ENCODE data around the gene S100PBP. TPM values are rescaled to one million over a fixed set of nuclear protein-coding genes. Genes with fewer than 3 reads are reported as not detected.

S100PBP gene
- polyA plus RNA-seq, 3 donors = 6.6 to 17.4 (median 7.1) TPM

- DNase-seq = no peak
- Histone ChIP-seq H3K4me1 (ENCODE audit: control insufficient read depth in 1 of 2, insufficient read depth in 2 of 2, low read length in 2 of 2) (no peaks in the 10 kb centered on the region), H3K27me3 (ENCODE audit: control insufficient read depth in 2 of 2, insufficient read depth in 2 of 2, low read length in 2 of 2) (peaks cover 4 to 72% of the 10 kb centered on the region in 2 donors), H3K9ac (ENCODE audit: insufficient read depth, low read length, poor library complexity, severe bottlenecking) (no peak overlapping the region), H3K27ac (ENCODE audit: low read depth in 1 of 2, low read length in 2 of 2) (no peak overlapping the region), H3K4me2 (replicated peaks; ENCODE audit: extremely low read depth, low read length, poor library complexity, severe bottlenecking) (no peak overlapping the region), H3K9me3 (replicated peaks in 1 of 2; ENCODE audit: control insufficient read depth in 1 of 2, insufficient read depth in 1 of 2, low read length in 2 of 2) (peaks cover 0 to 4% of the 10 kb centered on the region in 2 donors), H3K36me3 (replicated peaks in 1 of 2; ENCODE audit: control insufficient read depth in 1 of 2, insufficient read depth in 2 of 2, low read length in 2 of 2) (no peaks in the 10 kb centered on the region), H2AFZ (ENCODE audit: insufficient read depth, low read depth, low read length, poor library complexity, severe bottlenecking) (no peak overlapping the region), H4K20me1 (ENCODE audit: insufficient read depth, low read length) (no peaks in the 10 kb centered on the region), H3K4me3 (replicated peaks in 1 of 3; ENCODE audit: low read depth in 2 of 3, low read length in 3 of 3) (no peak overlapping the region), H3K79me2 (ENCODE audit: insufficient read depth, low read length) (no peaks in the 10 kb centered on the region)
- H3K27me3 Mint-ChIP-seq (ENCODE audit: low read depth in 3 of 3) = peaks cover 57 to 73% (median 66%) of the 10 kb centered on the region in 3 donors
- H3K4me3 Mint-ChIP-seq = peak overlapping the region in 1 of 2 donors; percentile 76
- peaks cover 0 to 10% (median 3%) of the 10 kb centered on the region in 7 donors for H3K9me3 Mint-ChIP-seq
- no peak for TF ChIP-seq CTCF (IDR thresholded peaks at IDR 0.05)
- WGBS (ENCODE audit: insufficient coverage) = 27% methylated on average over 8 of the region's 8 CpGs
- H3K36me3 Mint-ChIP-seq = no peaks in the 10 kb centered on the region
- H3K4me1 Mint-ChIP-seq = no peaks in the 10 kb centered on the region
- intact Hi-C loops (cut with micrococcal nuclease) = no loop called here
- H3K27ac Mint-ChIP-seq = no peak overlapping the region
Measured at GRCh38 chr1:32885676-32886003, 68.2 kb downstream of the S100PBP start.

GRCh38 chr1:32886004-32886827 lies 68.8 kb downstream of the S100PBP start, which contains the start of gene HPCA:
HPCA (plus strand) TSS chr1:32886491; CDS start chr1:32888899, 2,408 bp downstream.
- peaks cover 0 to 4% of the 10 kb centered on the region in 2 donors for H3K9me3 ChIP-seq (replicated peaks in 1 of 2; ENCODE audit: control insufficient read depth in 1 of 2, insufficient read depth in 1 of 2, low read length in 2 of 2)
- H3K27me3 Mint-ChIP-seq (ENCODE audit: low read depth in 3 of 3) = peaks cover 58 to 77% (median 68%) of the 10 kb centered on the region in 3 donors
- 4% methylated on average over 65 of the region's 79 CpGs for WGBS (ENCODE audit: insufficient coverage)
- intact Hi-C loops (cut with micrococcal nuclease) = no loop called here
- peaks cover 5 to 72% of the 10 kb centered on the region in 2 donors for H3K27me3 ChIP-seq (ENCODE audit: control insufficient read depth in 2 of 2, insufficient read depth in 2 of 2, low read length in 2 of 2)
- no peaks in the 10 kb centered on the region for H3K36me3 Mint-ChIP-seq
- peak within 1 kb of the TSS in 1 of 2 donors; percentile 76 for H3K4me3 Mint-ChIP-seq
- no peak within 1 kb of the TSS for H2AFZ ChIP-seq (ENCODE audit: insufficient read depth, low read depth, low read length, poor library complexity, severe bottlenecking)
- TF ChIP-seq CTCF (IDR thresholded peaks at IDR 0.05) = peak; percentile 41
- H3K27ac Mint-ChIP-seq = no peak within 1 kb of the TSS
- H3K27ac ChIP-seq (ENCODE audit: low read depth in 1 of 2, low read length in 2 of 2) = no peak within 1 kb of the TSS
- H3K9me3 Mint-ChIP-seq = peaks cover 0 to 10% (median 3%) of the 10 kb centered on the region in 7 donors
- no peaks in the 10 kb centered on the region for H3K79me2 ChIP-seq (ENCODE audit: insufficient read depth, low read length)
- H3K36me3 ChIP-seq (replicated peaks in 1 of 2; ENCODE audit: control insufficient read depth in 1 of 2, insufficient read depth in 2 of 2, low read length in 2 of 2) = no peaks in the 10 kb centered on the region
- DNase-seq = no peak
- no peaks in the 10 kb centered on the region for H3K4me1 ChIP-seq (ENCODE audit: control insufficient read depth in 1 of 2, insufficient read depth in 2 of 2, low read length in 2 of 2)
- no peaks in the 10 kb centered on the region for H4K20me1 ChIP-seq (ENCODE audit: insufficient read depth, low read length)
- H3K9ac ChIP-seq (ENCODE audit: insufficient read depth, low read length, poor library complexity, severe bottlenecking) = no peak within 1 kb of the TSS
- H3K4me3 ChIP-seq (replicated peaks in 1 of 3; ENCODE audit: low read depth in 2 of 3, low read length in 3 of 3) = no peak within 1 kb of the TSS
- H3K4me2 ChIP-seq (replicated peaks; ENCODE audit: extremely low read depth, low read length, poor library complexity, severe bottlenecking) = no peak within 1 kb of the TSS
- H3K4me1 Mint-ChIP-seq = no peaks in the 10 kb centered on the region
